Endodermal cell (in vitro differentiated cells): ENCODE data around the gene FBRS. TPM values are rescaled to one million over a fixed set of nuclear protein-coding genes. Genes with fewer than 3 reads are reported as not detected.

Source experiments
- DNase-seq: peaks from one replicate; pipeline ENCODE4 v3.0.0-alpha.2; 2017
- H3K27ac ChIP-seq: 2 replicates; pipeline ENCODE4 v1.5.1; 2013; ENCODE audit warnings: mild to moderate bottlenecking, low read depth, low read length, moderate library complexity
- H3K27me3 ChIP-seq: 2 replicates; pipeline ENCODE4 v1.6.1; 2013; ENCODE audit warnings: mild to moderate bottlenecking, low read length, moderate library complexity; ENCODE audit not compliant: insufficient read depth, control insufficient read depth, poor library complexity, severe bottlenecking
- H3K36me3 ChIP-seq: 2 replicates; pipeline ENCODE4 v1.7.0; 2013; ENCODE audit warnings: mild to moderate bottlenecking, low read length, moderate library complexity; ENCODE audit not compliant: control insufficient read depth, insufficient read depth
- H3K4me1 ChIP-seq: one replicate; pipeline ENCODE4 v1.7.0; 2013; ENCODE audit warnings: low read length; ENCODE audit not compliant: control insufficient read depth, insufficient read depth
- H3K4me3 ChIP-seq: 2 replicates; pipeline ENCODE4 v1.5.1; 2013; ENCODE audit warnings: mild to moderate bottlenecking, low read length, moderate library complexity
- H3K9ac ChIP-seq: 2 replicates; pipeline ENCODE4 v1.6.1; 2013; ENCODE audit warnings: mild to moderate bottlenecking, low read length, moderate library complexity; ENCODE audit not compliant: poor library complexity, severe bottlenecking; ENCODE audit errors: extremely low read depth
- H3K9me3 ChIP-seq: 2 replicates; pipeline ENCODE4 v1.6.1; 2013; ENCODE audit warnings: mild to moderate bottlenecking, low read length, moderate library complexity; ENCODE audit not compliant: control insufficient read depth
- H3K27ac Mint-ChIP-seq: 2 replicates; pipeline ENCODE4 v1.8.0; 2020; ENCODE audit warnings: mixed read lengths
- H3K27me3 Mint-ChIP-seq: 2 replicates; pipeline ENCODE4 v1.8.0; 2021; ENCODE audit warnings: mild to moderate bottlenecking, mixed read lengths; ENCODE audit not compliant: insufficient read depth
- H3K36me3 Mint-ChIP-seq: 2 replicates; pipeline ENCODE4 v1.8.0; 2020; ENCODE audit warnings: low read depth, mixed read lengths
- H3K4me1 Mint-ChIP-seq: 2 replicates; pipeline ENCODE4 v1.8.0; 2020; ENCODE audit warnings: mixed read lengths
- H3K4me3 Mint-ChIP-seq: 2 replicates; pipeline ENCODE4 v1.8.0; 2020; ENCODE audit warnings: mild to moderate bottlenecking, moderate library complexity, mixed read lengths
- H3K9me3 Mint-ChIP-seq: 2 replicates; pipeline ENCODE4 v1.8.0; 2020; ENCODE audit warnings: mild to moderate bottlenecking, mixed read lengths
- WGBS, 2 experiments: methylation state at CpG; one replicate each; pipeline versions ENCODE4 v1.1.5 to v1.1.7; 2013; ENCODE audit warnings: missing lambda C conversion rate in 2 of 2, mixed read lengths in 1 of 2; ENCODE audit not compliant: insufficient coverage in 1 of 2, insufficient read length in 1 of 2; 5-methylcytosine and 5-hydroxymethylcytosine counted together
- total RNA-seq, 2 donors: library from RNA; stranded (reverse); fragmentation: NEBNext Ultra II Directional in 1 of 2; extraction: Animal tissue kit (Norgen Biotek cat#: 25700) in 1 of 2; gene quantifications; 2 replicates in 1 of 2; 3 replicates in 1 of 2; pipeline ENCODE4 v1.2.1, GENCODE V29; 2021
- TF ChIP-seq, protein P1 (sequence below): fragments of 200-600 bp; sonication (generic); conservative IDR thresholded peaks from 2 replicates; pipeline ENCODE4 v1.5.0; 2021; ENCODE audit warnings: antibody characterized with exemption, mild to moderate bottlenecking

Gene FBRS
- total RNA-seq, 2 donors from 2014 or later = 50.2 to 53.1 TPM

DNA sequence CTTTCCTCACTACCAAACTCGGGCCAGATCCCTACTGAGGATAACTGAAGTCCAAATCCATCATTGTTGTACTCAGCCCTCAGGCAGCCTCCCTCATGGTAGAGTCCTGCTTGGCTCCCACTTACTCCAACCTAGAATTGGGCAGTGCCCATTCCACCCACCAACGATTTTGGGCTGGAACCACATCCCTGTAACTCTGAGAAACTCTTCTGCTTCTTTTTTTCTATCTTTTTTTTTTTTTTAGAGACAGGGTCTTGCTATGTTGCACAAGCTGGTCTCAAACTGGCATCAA is 6.3 kb upstream of the FBRS start:
- no peaks in the 10 kb centered on the region for H3K9me3 ChIP-seq
- no peak overlapping the region for H3K27ac ChIP-seq
- peaks cover 20% of the 10 kb centered on the region for H3K36me3 Mint-ChIP-seq
- 47 to 50% methylated on average over 2 of the region's 2 CpGs for WGBS, 2 experiments
- H3K9me3 Mint-ChIP-seq = no peaks in the 10 kb centered on the region
- H3K36me3 ChIP-seq = peaks cover 20% of the 10 kb centered on the region
- peak overlapping the region; percentile 13 for H3K9ac ChIP-seq
- peak overlapping the region; percentile 88 for H3K4me3 Mint-ChIP-seq
- TF ChIP-seq, protein P1, sequence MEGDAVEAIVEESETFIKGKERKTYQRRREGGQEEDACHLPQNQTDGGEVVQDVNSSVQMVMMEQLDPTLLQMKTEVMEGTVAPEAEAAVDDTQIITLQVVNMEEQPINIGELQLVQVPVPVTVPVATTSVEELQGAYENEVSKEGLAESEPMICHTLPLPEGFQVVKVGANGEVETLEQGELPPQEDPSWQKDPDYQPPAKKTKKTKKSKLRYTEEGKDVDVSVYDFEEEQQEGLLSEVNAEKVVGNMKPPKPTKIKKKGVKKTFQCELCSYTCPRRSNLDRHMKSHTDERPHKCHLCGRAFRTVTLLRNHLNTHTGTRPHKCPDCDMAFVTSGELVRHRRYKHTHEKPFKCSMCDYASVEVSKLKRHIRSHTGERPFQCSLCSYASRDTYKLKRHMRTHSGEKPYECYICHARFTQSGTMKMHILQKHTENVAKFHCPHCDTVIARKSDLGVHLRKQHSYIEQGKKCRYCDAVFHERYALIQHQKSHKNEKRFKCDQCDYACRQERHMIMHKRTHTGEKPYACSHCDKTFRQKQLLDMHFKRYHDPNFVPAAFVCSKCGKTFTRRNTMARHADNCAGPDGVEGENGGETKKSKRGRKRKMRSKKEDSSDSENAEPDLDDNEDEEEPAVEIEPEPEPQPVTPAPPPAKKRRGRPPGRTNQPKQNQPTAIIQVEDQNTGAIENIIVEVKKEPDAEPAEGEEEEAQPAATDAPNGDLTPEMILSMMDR = no peak
- H3K4me3 ChIP-seq = peak overlapping the region; percentile 85
- peaks cover 33% of the 10 kb centered on the region for H3K27me3 Mint-ChIP-seq
- DNase-seq = no peak
- H3K4me1 Mint-ChIP-seq = peaks cover 8% of the 10 kb centered on the region
- no peaks in the 10 kb centered on the region for H3K4me1 ChIP-seq
- no peak overlapping the region for H3K27ac Mint-ChIP-seq
- H3K27me3 ChIP-seq = no peaks in the 10 kb centered on the region

DNA sequence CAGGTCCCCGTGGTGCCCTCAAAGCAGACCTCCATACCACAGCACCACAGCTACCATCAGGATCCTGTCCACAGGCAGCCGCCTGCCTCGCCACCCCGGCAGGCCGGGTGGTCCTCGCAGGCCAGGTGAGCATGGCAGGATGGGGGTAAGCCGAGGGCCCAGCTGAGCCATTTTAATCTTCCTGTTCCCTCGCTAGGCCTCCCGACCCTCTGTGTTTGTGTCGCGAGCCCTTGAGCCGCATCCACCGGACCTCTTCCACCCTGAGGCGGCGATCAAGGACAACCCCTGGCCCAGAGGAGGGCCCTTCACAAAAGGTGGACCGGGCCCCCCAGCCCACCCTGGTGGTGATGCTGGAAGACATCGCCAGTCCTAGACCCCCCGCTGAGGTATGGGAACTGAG is 5.5 kb upstream of the FBRS start:
- Mint-ChIP-seq H3K36me3 (peaks cover 20% of the 10 kb centered on the region), H3K27ac (no peak overlapping the region), H3K4me1 (peaks cover 13% of the 10 kb centered on the region), H3K27me3 (peaks cover 26% of the 10 kb centered on the region), H3K4me3 (peak overlapping the region; percentile 88), H3K9me3 (no peaks in the 10 kb centered on the region)
- Histone ChIP-seq H3K36me3 (peaks cover 20% of the 10 kb centered on the region), H3K4me1 (no peaks in the 10 kb centered on the region), H3K9ac (no peak overlapping the region), H3K27ac (no peak overlapping the region), H3K9me3 (no peaks in the 10 kb centered on the region), H3K27me3 (no peaks in the 10 kb centered on the region), H3K4me3 (peak overlapping the region; percentile 85)
- WGBS, 2 experiments = 96 to 97% methylated on average over 13 to 18 of the region's 18 CpGs
- TF ChIP-seq, protein P1 = no peak
- DNase-seq = no peak

DNA sequence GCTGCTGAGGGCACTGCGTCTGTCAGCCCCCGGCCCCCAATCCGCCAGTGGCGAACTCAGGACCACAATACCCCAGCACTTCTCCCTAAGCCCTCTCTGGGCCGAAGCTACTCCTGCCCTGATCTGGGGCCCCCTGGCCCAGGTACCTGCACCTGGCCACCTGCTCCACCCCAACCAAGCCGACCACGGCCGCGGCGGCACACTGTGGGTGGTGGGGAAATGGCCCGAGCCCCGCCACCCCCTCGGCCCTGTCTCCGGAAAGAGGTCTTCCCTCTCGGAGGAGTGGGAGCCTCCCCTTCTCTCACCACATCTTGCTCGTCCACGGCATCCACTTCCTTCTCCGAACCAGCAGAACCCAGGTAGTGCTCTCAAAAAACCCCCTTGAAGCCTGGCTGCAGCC is 3.4 kb upstream of the FBRS start:
- Histone ChIP-seq H3K27ac (no peak overlapping the region), H3K27me3 (no peaks in the 10 kb centered on the region), H3K4me3 (no peak overlapping the region), H3K4me1 (no peaks in the 10 kb centered on the region), H3K36me3 (peaks cover 20% of the 10 kb centered on the region), H3K9ac (no peak overlapping the region), H3K9me3 (no peaks in the 10 kb centered on the region)
- WGBS, 2 experiments = 95 to 96% methylated on average over 4 to 18 of the region's 18 CpGs
- Mint-ChIP-seq H3K4me1 (peaks cover 13% of the 10 kb centered on the region), H3K27me3 (peaks cover 14% of the 10 kb centered on the region), H3K36me3 (peaks cover 20% of the 10 kb centered on the region), H3K4me3 (no peak overlapping the region), H3K9me3 (no peaks in the 10 kb centered on the region), H3K27ac (no peak overlapping the region)
- DNase-seq = no peak
- TF ChIP-seq, protein P1 = no peak
